ENCODE results near the gene AP1M2. TPM values are rescaled to one million over a fixed set of nuclear protein-coding genes. Genes with fewer than 3 reads are reported as not detected.
"Not testable (repeated sequence)": the region's sequence is repeated elsewhere in the genome, so short reads cannot be mapped to it uniquely, and the experiment has no call there.

AP1M2 gene
- total RNA-seq, 1 experiment from 2014 or later = 2.5 TPM

- peak; percentile 70 for DNase-seq (ENCODE audit: low read depth)
Measured at GRCh38 chr19:10602330-10603083, 15.4 kb upstream of the AP1M2 start.

- DNase-seq (ENCODE audit: low read depth) = no peak
Measured at GRCh38 chr19:10601999-10602329, 14.9 kb upstream of the AP1M2 start.

GRCh38 chr19:10600149-10600548 lies 13.0 kb upstream of the AP1M2 start:
- DNase-seq (ENCODE audit: low read depth) = no peak

GRCh38 chr19:10593820-10594637 lies 6.9 kb upstream of the AP1M2 start:
- no peak for DNase-seq (ENCODE audit: low read depth)

GRCh38 chr19:10593148-10593547 lies 6.0 kb upstream of the AP1M2 start:
- DNase-seq (ENCODE audit: low read depth) = no peak

- no peak for DNase-seq (ENCODE audit: low read depth)
Measured at GRCh38 chr19:10587839-10588150, 683 bp upstream of the AP1M2 start.

- no peak for DNase-seq (ENCODE audit: low read depth)
Measured at GRCh38 chr19:10586396-10586795, 716 bp downstream of the AP1M2 start.

- no peak for DNase-seq (ENCODE audit: low read depth)
Measured at GRCh38 chr19:10583036-10583776, 3.9 kb downstream of the AP1M2 start.

GRCh38 chr19:10582091-10582490 lies 5.0 kb downstream of the AP1M2 start:
- DNase-seq (ENCODE audit: low read depth) = no peak

- peak; percentile 86 for DNase-seq (ENCODE audit: low read depth)
Measured at GRCh38 chr19:10580979-10581631, 6.0 kb downstream of the AP1M2 start.

GRCh38 chr19:10577951-10578350 lies 9.2 kb downstream of the AP1M2 start:
- no peak for DNase-seq (ENCODE audit: low read depth)

GRCh38 chr19:10575011-10575716 lies 11.9 kb downstream of the AP1M2 start:
- DNase-seq (ENCODE audit: low read depth) = no peak

GRCh38 chr19:10574462-10574861 lies 12.7 kb downstream of the AP1M2 start:
- no peak for DNase-seq (ENCODE audit: low read depth)

GRCh38 chr19:10573793-10574192 lies 13.3 kb downstream of the AP1M2 start:
- not testable (repeated sequence) for DNase-seq (ENCODE audit: low read depth)

- peak; percentile 99 for DNase-seq (ENCODE audit: low read depth)
Measured at GRCh38 chr19:10568826-10569651, 18.1 kb downstream of the AP1M2 start, which contains the start of gene CDKN2D. TSS of gene CDKN2D (minus strand) at chr19:10568979. CDS start at chr19:10568653, 326 bp downstream.

GRCh38 chr19:10568062-10568825 lies 18.9 kb downstream of the AP1M2 start:
- no peak for DNase-seq (ENCODE audit: low read depth)

- DNase-seq (ENCODE audit: low read depth) = no peak
Measured at GRCh38 chr19:10567656-10568055, 19.5 kb downstream of the AP1M2 start.

- no peak for DNase-seq (ENCODE audit: low read depth)
Measured at GRCh38 chr19:10566658-10567410, 20.3 kb downstream of the AP1M2 start.

GRCh38 chr19:10566408-10566657 lies 20.8 kb downstream of the AP1M2 start:
- no peak for DNase-seq (ENCODE audit: low read depth)
